Ishikawa (cell line): ENCODE results near the gene LGR6.

Experiments used
- CEBPB ChIP-seq: IDR thresholded peaks from 2 replicates; pipeline ENCODE4 v1.6.1; 2012
- EGR1 ChIP-seq: IDR thresholded peaks from 2 replicates; pipeline ENCODE4 v1.6.1; 2012
- EP300 ChIP-seq: IDR thresholded peaks from 2 replicates; pipeline ENCODE4 v1.6.1; 2012; ENCODE audit warnings: borderline replicate concordance
- RAD21 ChIP-seq: IDR thresholded peaks from 2 replicates; pipeline ENCODE4 v1.6.1; 2012; ENCODE audit warnings: low read depth
- REST ChIP-seq: IDR thresholded peaks from 2 replicates; pipeline ENCODE4 v1.6.1; 2012; ENCODE audit warnings: low read depth, mild to moderate bottlenecking
- TAF1 ChIP-seq: IDR thresholded peaks from 2 replicates; pipeline ENCODE4 v1.6.1; 2012; ENCODE audit warnings: low read depth, mild to moderate bottlenecking
- YY1 ChIP-seq: IDR thresholded peaks from 2 replicates; pipeline ENCODE4 v1.6.1; 2012; ENCODE audit warnings: low read depth

GRCh38 chr1:202281316-202282024, 87.9 kb downstream of the LGR6 start:
- TF ChIP-seq RAD21 (no peak), YY1 (no peak), TAF1 (no peak), EGR1 (no peak), REST (no peak), EP300 (no peak), CEBPB (no peak)
